SK-N-SH (cell line): ENCODE measurements around the gene OSBPL2.

Experiments used
- CTCF ChIP-seq: fragments of 200-600 bp; sonication (generic); IDR thresholded peaks from 2 replicates; pipeline ENCODE4 v1.6.1; 2017; ENCODE audit warnings: antibody characterized with exemption, mild to moderate bottlenecking, moderate library complexity
- EP300 ChIP-seq, 2 experiments: IDR thresholded peaks; 2 replicates each; pipeline versions ENCODE4 v1.4.0 to v1.6.1; 2012; ENCODE audit warnings: borderline replicate concordance in 1 of 2, low read depth in 1 of 2, low read length in 1 of 2
- GABPA ChIP-seq: IDR thresholded peaks from 2 replicates; pipeline ENCODE4 v1.4.0; 2012; ENCODE audit warnings: low read depth, mild to moderate bottlenecking
- JUND ChIP-seq: IDR thresholded peaks from 2 replicates; pipeline ENCODE4 v1.4.0; 2012
- RAD21 ChIP-seq: IDR thresholded peaks from 2 replicates; pipeline ENCODE4 v1.6.1; 2012; ENCODE audit warnings: mild to moderate bottlenecking, low read length
- RCOR1 ChIP-seq: fragments of 150-350 bp; IDR thresholded peaks from 2 replicates; pipeline ENCODE4 v1.6.1; 2017; ENCODE audit warnings: antibody characterized with exemption, low read length
- USF1 ChIP-seq: IDR thresholded peaks from 2 replicates; pipeline ENCODE4 v1.4.0; 2012; ENCODE audit warnings: low read depth, borderline replicate concordance
- YY1 ChIP-seq: IDR thresholded peaks from 2 replicates; pipeline ENCODE4 v1.4.0; 2012; ENCODE audit warnings: low read depth, mild to moderate bottlenecking

DNA sequence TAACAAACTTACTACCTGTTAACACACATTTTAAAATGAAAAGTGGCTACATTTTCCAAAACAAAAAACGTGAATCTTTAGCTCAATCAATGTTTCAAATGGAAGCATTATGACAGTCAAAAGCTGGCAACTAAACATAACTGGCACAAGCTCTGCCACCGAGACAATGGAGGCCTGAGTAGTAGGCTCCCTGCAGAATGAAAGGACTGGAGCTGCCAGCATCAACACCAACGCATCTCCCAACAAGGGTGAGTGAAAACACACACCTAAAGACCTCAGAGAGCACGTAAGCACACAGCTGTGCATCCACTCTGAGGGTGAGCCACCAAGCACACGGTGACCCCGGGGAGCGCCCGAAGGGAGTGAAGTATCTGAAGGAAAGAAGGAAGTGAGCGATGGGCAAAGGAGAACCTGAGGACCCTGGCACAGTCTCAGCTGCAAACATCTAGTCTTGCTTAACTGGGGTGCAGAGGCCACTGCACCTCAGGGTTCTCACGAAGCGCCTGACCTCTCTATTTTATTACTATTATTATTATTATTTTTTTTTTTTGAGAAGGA is 62.9 kb downstream of the OSBPL2 start:
- TF ChIP-seq GABPA (no peak), YY1 (no peak), RAD21 (no peak), USF1 (no peak), EP300 (IDR thresholded peaks at IDR 0.05; ENCODE audit: borderline replicate concordance in 1 of 2, low read depth in 1 of 2, low read length in 1 of 2) (no peak), CTCF (no peak), RCOR1 (no peak), JUND (no peak)
